H9 (cell line): ENCODE results near the gene ATP6V1C2. TPM values are rescaled to one million over a fixed set of nuclear protein-coding genes. Genes with fewer than 3 reads are reported as not detected.

Source experiments
- DNase-seq: peaks from one replicate; pipeline ENCODE4 v3.0.0-alpha.2; 2017
- H2AFZ ChIP-seq: one replicate; pipeline ENCODE4 v1.6.1; 2013; ENCODE audit warnings: mild to moderate bottlenecking, low read length, control low read depth, moderate library complexity
- H2AK5ac ChIP-seq: 2 replicates; pipeline ENCODE4 v1.6.1; 2013; ENCODE audit warnings: low read length, control low read depth, mixed read lengths; ENCODE audit not compliant: insufficient read length
- H2BK120ac ChIP-seq: one replicate; pipeline ENCODE4 v1.6.1; 2013; ENCODE audit warnings: low read depth, mild to moderate bottlenecking, low read length, control low read depth, inconsistent platforms; ENCODE audit not compliant: poor library complexity, severe bottlenecking
- H2BK12ac ChIP-seq: 2 replicates; pipeline ENCODE4 v1.6.1; 2013; ENCODE audit warnings: low read length, control low read depth, mixed read lengths, low read depth; ENCODE audit not compliant: insufficient read length
- H2BK15ac ChIP-seq: 2 replicates; pipeline ENCODE4 v1.6.1; 2013; ENCODE audit warnings: low read depth, low read length, control low read depth
- H2BK20ac ChIP-seq: one replicate; pipeline ENCODE4 v1.6.1; 2013; ENCODE audit warnings: low read depth, mild to moderate bottlenecking, low read length, control low read depth, inconsistent platforms; ENCODE audit not compliant: poor library complexity, severe bottlenecking
- H2BK5ac ChIP-seq: 2 replicates; pipeline ENCODE4 v1.6.1; 2013; ENCODE audit warnings: low read length, control low read depth, mixed read lengths; ENCODE audit not compliant: insufficient read length
- H3K14ac ChIP-seq: 2 replicates; pipeline ENCODE4 v1.6.1; 2013; ENCODE audit warnings: low read length, control low read depth; ENCODE audit not compliant: insufficient read depth
- H3K18ac ChIP-seq: 2 replicates; pipeline ENCODE4 v1.6.1; 2013; ENCODE audit warnings: low read depth, mild to moderate bottlenecking, mixed read lengths, low read length, control low read depth; ENCODE audit not compliant: insufficient read length
- H3K23ac ChIP-seq: 2 replicates; pipeline ENCODE4 v1.6.1; 2013; ENCODE audit warnings: low read length, control low read depth, mixed read lengths, low read depth; ENCODE audit not compliant: insufficient read length
- H3K23me2 ChIP-seq: 2 replicates; pipeline ENCODE4 v1.6.1; 2013; ENCODE audit warnings: low read depth, mild to moderate bottlenecking, mixed read lengths, low read length, control low read depth; ENCODE audit not compliant: insufficient read length, poor library complexity, severe bottlenecking
- H3K27ac ChIP-seq: 2 replicates; pipeline ENCODE4 v1.5.1; 2013; ENCODE audit warnings: low read length, control low read depth, mixed read lengths, low read depth; ENCODE audit not compliant: insufficient read length
- H3K27me3 ChIP-seq: 2 replicates; pipeline ENCODE4 v1.6.1; 2013; ENCODE audit warnings: low read length, control low read depth, inconsistent platforms; ENCODE audit not compliant: insufficient read depth
- H3K4ac ChIP-seq: 2 replicates; pipeline ENCODE4 v1.6.1; 2013; ENCODE audit warnings: low read depth, mild to moderate bottlenecking, control low read depth, inconsistent platforms, low read length, moderate library complexity
- H3K4me1 ChIP-seq: 2 replicates; pipeline ENCODE4 v1.6.1; 2013; ENCODE audit warnings: low read length, control low read depth, inconsistent platforms; ENCODE audit not compliant: insufficient read depth
- H3K4me2 ChIP-seq: 2 replicates; pipeline ENCODE4 v1.6.1; 2013; ENCODE audit warnings: low read length, control low read depth, mixed read lengths; ENCODE audit not compliant: insufficient read length, insufficient read depth
- H3K56ac ChIP-seq: 2 replicates; pipeline ENCODE4 v1.6.1; 2013; ENCODE audit warnings: low read depth, mild to moderate bottlenecking, mixed read lengths, low read length, control low read depth; ENCODE audit not compliant: insufficient read length
- H3K79me1 ChIP-seq: 2 replicates; pipeline ENCODE4 v1.6.1; 2013; ENCODE audit warnings: low read depth, mild to moderate bottlenecking, moderate library complexity, low read length, control low read depth, inconsistent platforms; ENCODE audit not compliant: insufficient read depth, poor library complexity, severe bottlenecking
- H3K79me2 ChIP-seq: 2 replicates; pipeline ENCODE4 v1.6.1; 2013; ENCODE audit warnings: low read length, control low read depth, inconsistent platforms; ENCODE audit not compliant: insufficient read depth
- H3K9ac ChIP-seq: 2 replicates; pipeline ENCODE4 v1.6.1; 2013; ENCODE audit warnings: low read length, control low read depth, mixed read lengths; ENCODE audit not compliant: insufficient read length; ENCODE audit errors: extremely low read depth
- H3K9me3 ChIP-seq: one replicate; pipeline ENCODE4 v1.6.1; 2013; ENCODE audit warnings: low read depth, low read length, inconsistent platforms; ENCODE audit not compliant: control insufficient read depth
- H3T11ph ChIP-seq: one replicate; pipeline ENCODE4 v1.6.1; 2013; ENCODE audit warnings: mild to moderate bottlenecking, low read length, control low read depth, inconsistent platforms
- H4K20me1 ChIP-seq: one replicate; pipeline ENCODE4 v1.6.1; 2013; ENCODE audit not compliant: control insufficient read depth, insufficient read length, insufficient read depth
- H4K5ac ChIP-seq: 2 replicates; pipeline ENCODE4 v1.6.1; 2013; ENCODE audit warnings: low read depth, mild to moderate bottlenecking, mixed read lengths, low read length, control low read depth; ENCODE audit not compliant: insufficient read length
- H4K8ac ChIP-seq: replicated peaks from 2 replicates; pipeline ENCODE4 v1.6.1; 2013; ENCODE audit warnings: low read length, control low read depth, mixed read lengths, low read depth; ENCODE audit not compliant: insufficient read length
- H4K91ac ChIP-seq: 2 replicates; pipeline ENCODE4 v1.6.1; 2013; ENCODE audit warnings: low read depth, mild to moderate bottlenecking, moderate library complexity, mixed read lengths, low read length, control low read depth; ENCODE audit not compliant: insufficient read length
- H3K27ac Mint-ChIP-seq, 3 experiments: 2 replicates in 2 of 3; 3 replicates in 1 of 3; pipeline ENCODE4 v1.8.0; 2020 to 2021; ENCODE audit warnings: mixed read lengths in 3 of 3, mild to moderate bottlenecking in 1 of 3, moderate library complexity in 1 of 3
- H3K27me3 Mint-ChIP-seq: 2 replicates; pipeline ENCODE4 v1.8.0; 2021; ENCODE audit warnings: low read depth, mild to moderate bottlenecking, moderate library complexity, mixed read lengths
- H3K36me3 Mint-ChIP-seq, 3 experiments: 2 replicates in 2 of 3; 3 replicates in 1 of 3; pipeline ENCODE4 v1.8.0; 2020 to 2021; ENCODE audit warnings: low read depth in 3 of 3, mixed read lengths in 3 of 3; ENCODE audit not compliant: insufficient read depth in 1 of 3
- H3K4me1 Mint-ChIP-seq, 2 experiments: 2 replicates each; pipeline ENCODE4 v1.8.0; 2020; ENCODE audit warnings: mixed read lengths in 2 of 2
- H3K4me3 Mint-ChIP-seq, 2 experiments: 2 replicates in 1 of 2; 3 replicates in 1 of 2; pipeline ENCODE4 v1.8.0; 2020 to 2021; ENCODE audit warnings: mild to moderate bottlenecking in 2 of 2, mixed read lengths in 2 of 2, moderate library complexity in 1 of 2
- H3K9me3 Mint-ChIP-seq, 2 experiments: 2 replicates in 1 of 2; 3 replicates in 1 of 2; pipeline ENCODE4 v1.8.0; 2020; ENCODE audit warnings: mild to moderate bottlenecking in 2 of 2, mixed read lengths in 2 of 2, moderate library complexity in 1 of 2
- CTCF ChIP-seq: fragments of 200-600 bp; sonication (generic); conservative IDR thresholded peaks from 3 replicates; pipeline ENCODE4 v1.8.0; 2021; ENCODE audit warnings: antibody characterized with exemption, mild to moderate bottlenecking
- WGBS: extraction: QIAGEN DNeasy Blood & Tissue Kit; methylation state at CpG from one replicate; pipeline ENCODE4 v1.1.7; 2013; ENCODE audit warnings: missing lambda C conversion rate, low lambda C conversion rate, mixed read lengths; ENCODE audit not compliant: insufficient read length; ENCODE audit errors: extremely low coverage; 5-methylcytosine and 5-hydroxymethylcytosine counted together
- total RNA-seq: library from RNA; stranded (reverse); gene quantifications from 2 replicates; pipeline ENCODE4 v1.2.1, GENCODE V29; 2021

Gene ATP6V1C2
- total RNA-seq, 1 experiment from 2014 or later, result 1.2 TPM

- no peak overlapping the region for H2BK5ac ChIP-seq
- no peak for TF ChIP-seq CTCF
- no peak overlapping the region for H3K27ac ChIP-seq
- no peaks in the 10 kb centered on the region for H3K4me1 ChIP-seq
- no peak overlapping the region for H2BK15ac ChIP-seq
- no peaks in the 10 kb centered on the region for H4K20me1 ChIP-seq
- no peak overlapping the region for H3T11ph ChIP-seq
- no peak overlapping the region for H2BK20ac ChIP-seq
- no peak overlapping the region for H3K4ac ChIP-seq
- no peak overlapping the region for H3K27ac Mint-ChIP-seq
- no peaks in the 10 kb centered on the region for H3K36me3 Mint-ChIP-seq
- H3K56ac ChIP-seq, result no peak overlapping the region
- H3K79me2 ChIP-seq, result no peaks in the 10 kb centered on the region
- no peak overlapping the region for H2AFZ ChIP-seq
- H3K4me1 Mint-ChIP-seq, result 0 out of 4 replicates have a peak, but pooled peaks cover 0 to 3% of the 10 kb centered on the region in 2 experiments
- no peak overlapping the region for H4K8ac ChIP-seq
- no peak overlapping the region for H2BK12ac ChIP-seq
- no CpG with 5 or more reads among the region's 4 CpGs for WGBS
- no peaks in the 10 kb centered on the region for H3K27me3 ChIP-seq
- no peaks in the 10 kb centered on the region for H3K9me3 ChIP-seq
- no peak overlapping the region for H3K18ac ChIP-seq
- H3K4me2 ChIP-seq, result no peak overlapping the region
- H2BK120ac ChIP-seq, result no peak overlapping the region
- H4K5ac ChIP-seq, result no peak overlapping the region
- no peaks in the 10 kb centered on the region for H3K23me2 ChIP-seq
- no peak overlapping the region for H3K14ac ChIP-seq
- H3K79me1 ChIP-seq, result no peaks in the 10 kb centered on the region
- no peak overlapping the region for H2AK5ac ChIP-seq
- H3K9me3 Mint-ChIP-seq, result no peaks in the 10 kb centered on the region
- no peak overlapping the region for H3K23ac ChIP-seq
- no peak overlapping the region for H4K91ac ChIP-seq
- H3K9ac ChIP-seq, result no peak overlapping the region
- DNase-seq, result no peak
- no peak overlapping the region for H3K4me3 Mint-ChIP-seq
- peaks cover 2% of the 10 kb centered on the region for H3K27me3 Mint-ChIP-seq
Measured at GRCh38 chr2:10700078-10700803, 21.2 kb upstream of the ATP6V1C2 start.
